Tibial nerve (tissue), 4 donors: ENCODE results near the gene CES2. TPM values are rescaled to one million over a fixed set of nuclear protein-coding genes. Genes with fewer than 3 reads are reported as not detected.

Experiments used
- DNase-seq, 2 donors: peaks; one replicate each; pipeline ENCODE4 v3.0.0-alpha.2; 2019; ENCODE audit warnings: low spot score in 2 of 2
- H3K27ac ChIP-seq, 4 donors: fragments of 200-600 bp; sonication (generic) in 3 of 4; one replicate each; pipeline ENCODE4 v1.5.1; 2017 to 2019; ENCODE audit warnings: mild to moderate bottlenecking in 1 of 4
- H3K27me3 ChIP-seq, 2 donors: fragments of 200-600 bp; sonication (generic) in 1 of 2; one replicate each; pipeline versions ENCODE4 v1.5.1 to v1.6.0; 2017 to 2019
- H3K36me3 ChIP-seq, 3 donors: fragments of 200-600 bp; sonication (generic); one replicate each; pipeline ENCODE4 v1.5.1; 2018 to 2019
- H3K4me1 ChIP-seq, 4 donors: fragments of 200-600 bp; sonication (generic) in 3 of 4; one replicate each; pipeline ENCODE4 v1.5.1; 2017 to 2019
- H3K4me3 ChIP-seq, 4 donors: fragments of 200-600 bp; sonication (generic) in 3 of 4; one replicate each; pipeline ENCODE4 v1.5.1; 2017 to 2019; ENCODE audit warnings: mild to moderate bottlenecking in 1 of 4, moderate library complexity in 1 of 4
- H3K9me3 ChIP-seq, 4 donors: fragments of 200-600 bp; sonication (generic) in 3 of 4; one replicate each; pipeline ENCODE4 v1.5.1; 2017 to 2019
- EP300 ChIP-seq, 2 donors: sonication (generic); formaldehyde crosslinking; IDR thresholded peaks; one replicate each; pipeline ENCODE4 v1.6.1; 2017; ENCODE audit warnings: antibody characterized with exemption in 2 of 2, mild to moderate bottlenecking in 1 of 2
- POLR2A ChIP-seq, 2 donors: fragments of 450-650 bp; IDR thresholded peaks; one replicate each; pipeline ENCODE4 v1.6.1; 2017; ENCODE audit warnings: antibody characterized with exemption in 2 of 2, mild to moderate bottlenecking in 2 of 2, moderate library complexity in 2 of 2
- whole genome bisulfite sequencing, 2 donors: methylation state at CpG; one replicate each; pipeline ENCODE4 v1.1.5; 2018; 5-methylcytosine and 5-hydroxymethylcytosine counted together
- total RNA-seq, 4 donors: library from RNA; depleted of rRNA; stranded (reverse); fragments of >200 nt; gene quantifications; one replicate each; pipeline ENCODE4 v1.1.0, GENCODE V29; 2016
- TF ChIP-seq, protein P1 (sequence below), 5 experiments: fragments of 200-600 bp in 3 of 5; fragments of 450-650 bp in 2 of 5; sonication (generic) in 3 of 5; IDR thresholded peaks; one replicate each; pipeline ENCODE4 v1.5.1; 2016 to 2019; ENCODE audit warnings: antibody characterized with exemption in 5 of 5, mild to moderate bottlenecking in 3 of 5, moderate library complexity in 2 of 5

CES2 gene
- total RNA-seq, 4 donors from 2014 or later, result 29.2 to 45.0 (median 34.4) TPM

DNA sequence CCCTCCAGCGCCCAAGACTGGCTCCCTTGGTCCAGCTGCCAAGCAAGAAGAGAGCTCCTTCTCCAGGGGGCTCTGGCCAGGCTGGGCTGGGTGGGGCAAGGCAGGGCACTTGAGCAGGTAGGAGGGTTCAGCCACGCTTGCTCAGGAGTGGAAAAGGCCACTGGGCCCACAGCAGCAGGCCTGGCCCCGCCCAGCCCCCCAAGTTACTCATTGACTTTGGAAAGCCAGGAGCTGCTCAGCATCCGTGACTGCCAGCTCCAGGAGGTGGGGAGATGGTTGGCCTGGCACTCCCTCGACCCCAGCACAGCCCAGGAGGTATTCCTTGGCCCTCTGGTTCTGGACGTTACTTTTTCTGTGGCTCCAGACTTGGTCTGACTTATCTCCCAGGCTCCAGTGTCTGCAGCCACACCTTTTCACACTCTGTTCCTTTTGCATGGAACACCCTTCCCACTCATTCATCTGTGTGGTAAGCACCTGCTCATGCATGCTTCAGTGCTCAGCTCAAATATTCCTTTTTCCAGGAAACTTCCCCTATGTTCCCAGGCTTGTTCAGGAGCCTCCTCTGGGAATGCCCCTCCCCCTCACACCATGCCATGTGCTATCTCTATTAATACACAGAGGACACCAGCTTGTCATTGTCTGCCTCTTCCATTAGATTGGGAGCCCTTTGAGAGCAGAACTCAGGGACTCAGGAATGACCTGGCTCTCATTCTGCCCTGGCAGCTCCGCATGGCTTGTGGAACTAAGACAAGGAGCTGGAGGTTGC, 16.3 kb upstream of the CES2 start, which contains the start of gene CDH16:
Gene CDH16, minus strand, starts transcription at position 83 of the 766 bp plus-strand sequence. CDS start 820 bp downstream, outside the sequence.
- Histone ChIP-seq H3K4me1 (peaks cover 0 to 23% (median 0%) of the 10 kb centered on the region in 4 donors), H3K27me3 (peaks cover 0 to 8% of the 10 kb centered on the region in 2 donors), H3K4me3 (no peak within 1 kb of the TSS), H3K27ac (peak within 1 kb of the TSS in 2 of 4 donors; percentile 7 to 63), H3K9me3 (no peaks in the 10 kb centered on the region), H3K36me3 (peaks cover 0 to 10% (median 0%) of the 10 kb centered on the region in 3 donors)
- TF ChIP-seq, protein P1, sequence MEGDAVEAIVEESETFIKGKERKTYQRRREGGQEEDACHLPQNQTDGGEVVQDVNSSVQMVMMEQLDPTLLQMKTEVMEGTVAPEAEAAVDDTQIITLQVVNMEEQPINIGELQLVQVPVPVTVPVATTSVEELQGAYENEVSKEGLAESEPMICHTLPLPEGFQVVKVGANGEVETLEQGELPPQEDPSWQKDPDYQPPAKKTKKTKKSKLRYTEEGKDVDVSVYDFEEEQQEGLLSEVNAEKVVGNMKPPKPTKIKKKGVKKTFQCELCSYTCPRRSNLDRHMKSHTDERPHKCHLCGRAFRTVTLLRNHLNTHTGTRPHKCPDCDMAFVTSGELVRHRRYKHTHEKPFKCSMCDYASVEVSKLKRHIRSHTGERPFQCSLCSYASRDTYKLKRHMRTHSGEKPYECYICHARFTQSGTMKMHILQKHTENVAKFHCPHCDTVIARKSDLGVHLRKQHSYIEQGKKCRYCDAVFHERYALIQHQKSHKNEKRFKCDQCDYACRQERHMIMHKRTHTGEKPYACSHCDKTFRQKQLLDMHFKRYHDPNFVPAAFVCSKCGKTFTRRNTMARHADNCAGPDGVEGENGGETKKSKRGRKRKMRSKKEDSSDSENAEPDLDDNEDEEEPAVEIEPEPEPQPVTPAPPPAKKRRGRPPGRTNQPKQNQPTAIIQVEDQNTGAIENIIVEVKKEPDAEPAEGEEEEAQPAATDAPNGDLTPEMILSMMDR (IDR thresholded peaks at IDR 0.05), result no peak
- TF ChIP-seq EP300 (IDR thresholded peaks at IDR 0.05) (no peak), POLR2A (IDR thresholded peaks at IDR 0.05) (no peak)
- no peak for DNase-seq
- WGBS, 2 donors, result 70 to 73% methylated on average over 7 of the region's 7 CpGs

DNA sequence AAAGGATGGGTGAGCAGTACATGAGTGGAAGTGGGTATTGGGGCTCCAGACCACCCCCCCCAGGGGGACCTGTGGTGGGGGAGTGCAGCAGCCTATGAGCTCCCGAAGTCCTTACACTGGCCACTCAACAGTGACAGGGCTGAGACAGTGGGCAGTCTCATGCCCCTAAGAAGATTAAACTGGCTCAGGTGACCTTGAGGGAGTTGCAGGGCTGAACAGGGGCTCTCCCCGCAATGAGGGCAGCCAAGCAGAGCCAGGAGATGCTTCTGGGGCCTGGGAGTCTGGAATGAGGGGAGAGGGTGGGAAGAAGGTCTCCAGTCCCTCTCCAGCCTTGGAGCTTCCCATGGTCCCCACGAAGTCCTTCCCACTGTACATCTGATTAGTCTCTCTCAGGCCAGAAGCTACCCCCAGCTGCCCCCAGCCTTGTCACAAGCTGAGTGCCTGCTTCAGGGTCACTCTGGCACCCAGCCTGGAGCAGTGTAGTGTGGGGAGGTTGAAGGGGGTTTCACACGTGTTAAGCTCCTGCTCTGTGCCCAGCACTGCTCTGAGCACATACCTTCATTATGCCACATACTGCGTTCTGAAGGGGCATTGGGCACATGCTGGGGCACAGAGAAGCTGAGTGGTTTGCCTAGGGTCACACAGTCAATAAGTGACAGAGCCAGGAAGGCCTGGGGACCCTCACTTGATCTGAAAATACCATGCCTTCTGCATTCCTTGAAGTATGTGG, 15.6 kb upstream of the CES2 start:
- Histone ChIP-seq H3K4me3 (no peak overlapping the region), H3K4me1 (peaks cover 0 to 26% (median 0%) of the 10 kb centered on the region in 4 donors), H3K36me3 (peaks cover 0 to 10% (median 0%) of the 10 kb centered on the region in 3 donors), H3K27me3 (peaks cover 0 to 16% of the 10 kb centered on the region in 2 donors), H3K27ac (peak overlapping the region in 1 of 4 donors; percentile 47), H3K9me3 (no peaks in the 10 kb centered on the region)
- WGBS, 2 donors, result 62 to 77% methylated on average over 4 to 5 of the region's 5 CpGs
- DNase-seq, result no peak
- TF ChIP-seq POLR2A (IDR thresholded peaks at IDR 0.05), result no peak
- no peak for TF ChIP-seq EP300 (IDR thresholded peaks at IDR 0.05)
- TF ChIP-seq, protein P1 (IDR thresholded peaks at IDR 0.05), result no peak

DNA sequence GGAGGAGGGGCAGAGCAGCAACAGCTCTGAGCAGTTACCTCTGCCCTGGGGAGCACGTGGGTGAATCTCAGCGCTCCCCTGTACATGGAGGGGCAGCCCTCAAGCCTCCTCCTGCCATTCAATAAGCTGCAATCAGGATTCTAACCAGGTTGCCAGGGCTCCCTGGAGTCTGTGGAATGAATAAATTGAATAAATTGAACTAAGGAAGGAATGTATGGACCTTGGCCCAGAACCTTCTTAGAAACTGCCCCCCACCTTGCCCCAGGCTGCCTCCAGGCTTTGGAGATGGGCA, 15.1 kb upstream of the CES2 start:
- no peak overlapping the region for H3K4me3 ChIP-seq
- H3K27ac ChIP-seq, result peak overlapping the region in 1 of 4 donors; percentile 65
- DNase-seq, result no peak
- 34 to 64% methylated on average over 2 of the region's 2 CpGs for WGBS, 2 donors
- H3K27me3 ChIP-seq, result peaks cover 0 to 19% of the 10 kb centered on the region in 2 donors
- peaks cover 0 to 10% (median 0%) of the 10 kb centered on the region in 3 donors for H3K36me3 ChIP-seq
- H3K4me1 ChIP-seq, result peaks cover 0 to 31% (median 2%) of the 10 kb centered on the region in 4 donors
- no peak for TF ChIP-seq EP300 (IDR thresholded peaks at IDR 0.05)
- H3K9me3 ChIP-seq, result no peaks in the 10 kb centered on the region

DNA sequence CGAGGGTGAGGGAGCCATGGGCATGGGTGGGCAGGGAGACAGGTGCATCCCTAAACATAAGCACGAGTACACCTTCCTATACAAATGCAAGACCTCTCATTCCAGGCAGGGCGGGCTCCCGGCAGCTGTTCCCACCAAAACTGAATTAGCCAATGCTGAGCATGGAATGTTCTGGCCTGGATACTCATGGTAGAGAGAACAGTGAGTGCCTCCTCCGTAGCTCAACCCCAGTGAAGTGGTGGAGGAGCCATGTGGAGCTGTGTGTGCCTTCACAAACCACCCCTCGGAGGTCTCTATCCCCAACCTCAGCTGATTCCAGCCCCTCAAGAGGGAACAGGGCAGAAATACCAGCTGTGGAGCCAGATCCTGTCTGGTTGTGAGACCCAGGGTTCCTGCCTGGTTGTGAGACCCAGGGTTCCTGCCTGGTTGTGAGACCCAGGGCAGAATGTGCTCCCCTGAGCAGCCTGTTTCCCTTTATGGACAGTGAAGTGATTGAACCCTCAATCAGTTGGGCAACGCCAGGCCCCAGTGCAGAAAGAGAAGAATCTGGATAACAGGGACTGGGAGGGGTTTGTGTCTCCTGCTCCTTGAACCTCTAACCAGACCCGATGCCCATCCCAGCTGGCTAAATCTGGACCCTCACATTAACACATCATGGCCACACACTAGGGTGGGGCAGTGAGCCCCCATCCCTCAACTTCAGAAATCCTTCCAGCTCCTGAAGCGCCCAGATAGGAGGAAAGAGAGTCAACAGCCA, 14.2 kb upstream of the CES2 start:
- Histone ChIP-seq H3K36me3 (peaks cover 0 to 10% (median 0%) of the 10 kb centered on the region in 3 donors), H3K4me1 (peaks cover 0 to 39% (median 5%) of the 10 kb centered on the region in 4 donors), H3K27ac (peak overlapping the region in 2 of 4 donors; percentile 55 to 65), H3K9me3 (no peaks in the 10 kb centered on the region), H3K27me3 (peaks cover 0 to 21% of the 10 kb centered on the region in 2 donors), H3K4me3 (no peak overlapping the region)
- 64 to 75% methylated on average over 9 of the region's 9 CpGs for WGBS, 2 donors
- TF ChIP-seq POLR2A (IDR thresholded peaks at IDR 0.05) (no peak), EP300 (IDR thresholded peaks at IDR 0.05) (no peak)
- TF ChIP-seq, protein P1 (IDR thresholded peaks at IDR 0.05), result no peak
- DNase-seq, result no peak

DNA sequence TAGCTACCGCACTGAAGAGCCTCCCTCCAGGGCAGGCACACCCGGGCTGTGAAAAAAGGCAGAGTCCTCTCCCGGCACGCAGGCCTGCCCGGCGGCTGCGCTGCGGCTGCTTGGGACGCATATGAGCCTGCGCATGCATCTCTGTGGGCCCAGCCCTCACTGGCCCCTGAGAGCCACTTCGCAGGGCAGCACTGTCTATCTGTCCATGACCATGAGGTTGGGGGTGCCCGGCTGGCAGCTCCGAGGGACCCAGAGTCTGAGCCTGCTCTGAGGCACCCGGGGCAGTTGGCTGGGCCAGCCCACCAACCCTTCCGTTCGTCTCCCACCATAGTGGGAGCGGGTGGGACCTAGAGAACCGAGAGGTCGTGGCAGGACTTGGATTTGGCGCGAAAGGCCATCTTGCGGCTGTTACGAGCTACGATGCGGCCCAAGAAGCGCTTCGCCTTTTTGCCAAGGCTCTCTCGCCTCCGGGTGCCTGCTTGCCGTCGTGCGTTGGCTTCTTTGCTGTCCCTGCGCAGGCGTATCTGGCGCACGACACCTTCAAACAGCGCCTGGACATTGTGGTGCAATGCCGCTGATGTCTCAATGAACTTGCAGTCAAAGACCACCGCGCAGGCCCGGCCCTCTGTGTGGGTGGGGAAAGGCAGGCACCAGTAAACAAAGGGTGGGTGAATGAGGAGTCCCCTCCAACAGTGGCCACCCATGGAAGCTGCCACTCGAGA, 13.4 kb upstream of the CES2 start:
- Histone ChIP-seq H3K9me3 (no peaks in the 10 kb centered on the region), H3K4me1 (peaks cover 0 to 45% (median 7%) of the 10 kb centered on the region in 4 donors), H3K4me3 (peak overlapping the region in 1 of 4 donors; percentile 65), H3K27ac (peak overlapping the region in 2 of 4 donors; percentile 55 to 65), H3K36me3 (peaks cover 0 to 10% (median 0%) of the 10 kb centered on the region in 3 donors), H3K27me3 (peaks cover 0 to 21% of the 10 kb centered on the region in 2 donors)
- DNase-seq, result no peak
- WGBS, 2 donors, result 62 to 84% methylated on average over 39 to 41 of the region's 42 CpGs
- TF ChIP-seq, protein P1 (IDR thresholded peaks at IDR 0.05), result no peak
- no peak for TF ChIP-seq POLR2A (IDR thresholded peaks at IDR 0.05)
- no peak for TF ChIP-seq EP300 (IDR thresholded peaks at IDR 0.05)
